Stimulated activated CD4-positive, alpha-beta T cell treated with anti-CD3 and anti-CD28 coated beads, TNF-alpha, amount 100 ng/mL, for 24 hours (primary cell): ENCODE data around the gene EPC1.
"Not testable (repeated sequence)": the region's sequence is repeated elsewhere in the genome, so short reads cannot be mapped to it uniquely, and the experiment has no call there.

Source experiments
- DNase-seq, 3 experiments: peaks; one replicate each; pipeline ENCODE4 v3.0.0-alpha.2; 2020; ENCODE audit warnings: low read depth in 3 of 3

The EPC1 gene

DNA sequence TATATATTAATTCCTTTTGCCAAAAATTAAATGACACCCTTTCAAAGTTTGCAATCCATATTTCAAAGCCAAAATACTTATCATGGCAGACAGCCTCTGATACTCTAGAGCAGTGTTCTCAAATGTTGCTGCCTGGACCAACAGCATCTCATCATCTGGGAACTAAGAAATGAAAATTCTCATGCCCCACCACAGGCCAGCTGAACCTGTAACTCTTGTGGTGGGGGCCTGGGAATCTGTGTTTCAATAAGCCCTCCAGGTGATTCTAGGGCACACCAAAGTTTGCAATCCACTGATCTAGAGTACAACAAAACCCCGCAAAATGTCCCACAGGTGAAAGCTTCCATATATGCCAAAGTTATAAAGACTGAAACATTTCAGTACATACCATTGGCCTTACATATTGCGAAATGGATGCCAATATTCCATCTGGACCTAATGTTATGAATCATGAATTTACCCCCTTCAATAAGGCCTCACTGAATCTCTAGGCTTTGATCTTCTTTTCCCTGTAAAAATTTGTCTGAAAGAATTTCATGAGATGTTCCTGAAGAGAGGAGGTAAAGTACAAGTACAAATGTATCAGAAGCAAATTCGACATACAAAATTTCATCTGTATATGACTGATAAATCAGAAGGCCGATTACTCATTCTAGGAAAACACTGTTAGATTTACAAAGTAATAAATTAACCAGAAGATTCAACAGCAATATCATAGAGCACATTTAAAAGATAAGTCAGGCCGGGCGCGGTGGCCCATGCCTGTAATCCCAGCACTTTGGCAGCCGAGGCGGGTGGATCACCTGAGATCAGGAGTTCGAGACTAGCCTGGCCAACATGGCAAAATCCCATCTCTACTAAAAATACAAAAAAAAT lies 25.3 kb upstream of the EPC1 start:
- no peak for DNase-seq

DNA sequence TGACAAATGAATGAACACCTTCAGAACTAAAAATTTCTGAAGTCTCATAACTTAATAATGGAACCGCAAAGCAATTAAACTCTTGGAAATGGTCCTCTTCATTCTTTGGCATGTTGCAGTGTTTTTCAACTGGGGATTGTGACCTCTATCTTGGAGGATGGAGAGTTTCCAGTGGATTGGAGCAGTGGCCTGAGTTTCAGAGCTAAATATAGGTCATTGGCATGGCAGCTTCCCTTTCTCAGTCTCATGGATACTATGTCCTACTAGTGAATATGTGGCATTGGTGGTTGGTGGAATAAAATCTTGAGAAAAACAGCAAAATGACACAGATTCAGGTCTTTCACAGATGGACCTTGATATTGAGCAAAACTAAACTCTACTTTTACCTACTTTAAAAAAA lies 24.1 kb upstream of the EPC1 start:
- DNase-seq: no peak

- DNase-seq: peak; percentile 53 to 67 (median 66)
Measured at GRCh38 chr10:32367793-32368453, 21.0 kb upstream of the EPC1 start.

GRCh38 chr10:32366588-32366987 lies 19.6 kb upstream of the EPC1 start:
- no peak for DNase-seq

GRCh38 chr10:32366111-32366510 lies 19.2 kb upstream of the EPC1 start:
- DNase-seq: no peak

GRCh38 chr10:32365404-32365803 lies 18.4 kb upstream of the EPC1 start:
- not testable (repeated sequence) for DNase-seq

DNA sequence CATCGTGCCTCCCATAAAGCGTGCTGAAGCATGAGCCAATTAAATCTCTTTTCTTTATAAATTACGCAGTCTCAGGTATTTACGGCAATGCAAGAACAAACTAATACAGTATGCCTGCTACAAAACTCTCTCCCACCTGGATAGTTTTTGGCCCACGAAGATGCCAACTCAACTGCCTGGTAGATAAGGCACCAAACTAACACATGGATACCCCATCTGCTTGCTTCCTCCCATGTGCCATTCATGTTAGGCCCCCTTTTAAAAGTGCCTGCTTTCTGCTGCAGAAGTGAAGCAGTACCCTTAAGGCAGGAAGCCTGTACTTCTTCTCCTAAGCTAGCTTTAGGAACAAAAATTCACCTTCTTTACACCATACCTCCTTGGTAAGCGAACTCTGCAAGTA lies 15.6 kb upstream of the EPC1 start:
- DNase-seq: no peak

GRCh38 chr10:32360884-32361283 lies 13.9 kb upstream of the EPC1 start:
- no peak for DNase-seq

GRCh38 chr10:32360241-32360640 lies 13.3 kb upstream of the EPC1 start:
- no peak for DNase-seq

DNA sequence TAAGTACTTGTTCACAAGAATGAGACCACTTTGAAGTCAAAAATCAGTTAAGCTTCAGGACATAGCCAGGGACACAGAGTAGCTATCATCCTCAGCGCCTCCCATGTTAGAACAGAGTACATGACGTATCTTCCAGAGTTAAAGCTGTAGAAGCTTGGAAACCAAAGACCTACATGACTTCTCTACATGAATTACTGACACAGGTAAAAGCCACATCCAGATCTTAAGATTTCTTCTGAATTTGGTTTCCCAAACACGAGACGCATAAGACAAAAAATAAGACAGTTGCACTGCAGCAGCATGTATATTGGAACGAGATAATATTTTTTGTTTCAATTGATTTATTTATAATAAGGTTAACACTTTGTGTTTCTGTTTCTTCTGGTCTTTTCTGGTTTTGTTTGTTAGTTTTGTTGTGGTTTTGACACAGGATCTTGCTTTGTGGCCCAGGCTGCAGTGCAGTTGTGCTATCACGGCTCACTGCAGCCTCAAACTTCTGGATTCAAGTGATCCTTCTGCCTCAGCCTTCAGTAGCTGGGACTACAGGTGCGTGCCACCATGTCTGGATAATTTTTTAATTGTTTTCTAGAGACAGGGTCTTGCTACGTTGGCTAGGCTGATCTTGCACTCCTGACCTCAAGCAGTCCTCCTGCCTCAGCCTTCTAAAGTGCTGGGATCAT lies 10.2 kb upstream of the EPC1 start:
- no peak for DNase-seq

DNA sequence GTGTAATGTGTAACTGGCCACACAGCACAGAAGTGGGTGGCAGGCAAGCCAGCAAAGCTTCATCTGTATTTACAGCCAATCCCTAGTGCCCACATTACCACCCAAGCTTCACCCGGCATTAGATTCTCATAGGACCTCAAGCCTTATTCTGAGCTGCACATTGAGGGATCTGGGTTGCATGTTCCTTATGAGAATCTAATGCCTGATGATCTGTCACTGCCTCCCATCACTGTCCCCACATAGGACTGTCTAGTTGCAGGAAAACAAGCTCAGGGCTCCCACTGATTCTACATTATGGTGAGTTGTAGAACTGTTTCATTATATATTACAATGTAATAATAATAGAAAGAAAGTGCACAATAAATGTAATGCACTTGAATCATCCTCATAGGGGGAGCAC lies 7.7 kb upstream of the EPC1 start:
- not testable (repeated sequence) for DNase-seq

DNA sequence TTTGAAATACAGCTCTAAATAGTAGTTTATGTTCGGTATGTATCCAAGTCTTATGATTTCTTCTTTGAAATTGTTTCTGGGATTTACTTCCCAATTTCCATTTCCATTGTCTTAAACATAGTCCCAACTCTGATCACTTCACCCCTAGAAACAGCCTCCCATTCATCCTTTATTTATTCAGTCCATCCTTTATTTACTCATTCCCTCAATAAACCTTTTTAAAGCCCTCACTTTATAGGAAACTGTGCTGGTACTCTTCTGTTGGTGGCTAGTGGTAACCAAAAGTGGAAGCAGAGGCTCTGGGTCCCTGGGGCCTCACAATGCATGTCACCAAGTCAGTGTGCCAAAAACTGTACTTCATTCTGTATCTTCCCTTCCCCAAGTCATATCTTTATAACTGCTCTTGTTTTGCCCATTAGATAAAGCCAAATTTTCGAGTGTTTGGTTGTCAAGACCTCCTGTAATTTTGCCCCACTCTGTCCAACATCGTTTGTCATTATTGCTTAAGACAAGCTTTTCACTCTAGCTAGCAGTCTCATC lies 3.9 kb upstream of the EPC1 start:
- DNase-seq: no peak

DNA sequence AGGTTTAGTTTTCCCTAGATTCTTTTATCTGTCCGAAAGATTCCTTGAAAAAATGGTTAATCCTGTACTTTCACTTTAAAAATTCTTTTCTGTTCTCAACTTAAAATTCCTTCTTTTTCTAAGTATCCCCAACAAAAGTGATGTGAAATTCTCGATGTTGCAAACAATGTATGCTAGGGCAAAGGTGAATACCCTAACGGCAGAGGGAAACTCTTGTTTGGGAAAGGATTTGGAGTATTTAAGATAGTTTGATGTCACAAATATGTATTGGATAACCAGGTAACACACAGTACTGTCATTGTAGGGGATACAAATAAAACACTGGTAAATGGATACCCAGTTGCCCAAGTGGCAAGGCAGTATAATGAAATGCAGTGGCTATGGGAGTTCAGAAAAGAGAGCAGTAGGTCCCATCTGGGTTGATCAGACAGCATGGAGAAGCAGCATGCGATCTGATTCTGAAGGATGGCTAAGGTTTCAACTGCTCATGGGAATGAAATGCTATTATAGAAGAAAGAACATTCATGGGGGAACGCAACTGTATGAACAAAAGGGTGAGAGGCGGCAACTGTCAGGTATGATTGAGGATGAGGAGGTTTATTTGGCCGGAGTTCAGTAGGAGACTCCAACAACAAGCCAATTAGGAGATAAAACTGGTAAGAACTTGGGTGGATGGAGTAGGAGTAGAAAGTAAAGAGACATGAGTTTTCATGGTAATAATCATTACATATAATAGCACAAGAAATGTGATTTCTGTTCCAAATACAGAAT lies 3.2 kb upstream of the EPC1 start:
- no peak for DNase-seq

GRCh38 chr10:32349199-32349585 lies 2.2 kb upstream of the EPC1 start:
- DNase-seq: no peak

- DNase-seq: no peak
Measured at GRCh38 chr10:32348297-32349198, 1.6 kb upstream of the EPC1 start.

DNA sequence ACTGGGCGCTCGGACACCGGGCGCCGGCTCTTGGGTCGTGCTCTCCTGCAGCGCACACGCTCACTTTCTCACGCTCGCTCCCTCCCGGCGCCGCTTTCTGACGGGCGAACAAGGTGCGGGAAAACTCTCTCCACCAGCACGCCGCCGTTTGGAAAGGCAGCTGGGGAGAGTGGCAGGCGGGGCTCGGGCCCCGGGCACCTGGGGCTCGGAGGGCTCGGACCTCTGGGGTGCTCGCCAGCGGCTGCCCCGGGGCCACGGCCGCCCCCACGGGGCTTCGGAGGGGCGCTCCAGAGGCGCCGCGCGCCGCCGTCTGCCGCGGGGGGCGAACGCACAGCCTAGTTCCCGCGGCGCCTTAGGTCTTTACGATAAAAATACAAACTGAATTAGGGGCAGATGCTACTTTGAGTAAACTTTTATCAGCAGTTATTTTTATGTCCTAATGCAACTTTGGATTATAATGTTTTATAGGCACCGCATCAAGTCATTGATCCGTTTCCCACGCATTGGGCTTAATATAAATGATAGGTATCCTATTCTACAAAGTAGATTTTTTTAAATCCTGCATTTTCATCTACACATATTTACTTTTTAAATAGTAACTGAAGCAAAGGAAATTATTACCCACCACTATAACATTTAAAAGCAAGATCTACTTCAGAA lies 535 bp upstream of the EPC1 start:
- no peak for DNase-seq

DNA sequence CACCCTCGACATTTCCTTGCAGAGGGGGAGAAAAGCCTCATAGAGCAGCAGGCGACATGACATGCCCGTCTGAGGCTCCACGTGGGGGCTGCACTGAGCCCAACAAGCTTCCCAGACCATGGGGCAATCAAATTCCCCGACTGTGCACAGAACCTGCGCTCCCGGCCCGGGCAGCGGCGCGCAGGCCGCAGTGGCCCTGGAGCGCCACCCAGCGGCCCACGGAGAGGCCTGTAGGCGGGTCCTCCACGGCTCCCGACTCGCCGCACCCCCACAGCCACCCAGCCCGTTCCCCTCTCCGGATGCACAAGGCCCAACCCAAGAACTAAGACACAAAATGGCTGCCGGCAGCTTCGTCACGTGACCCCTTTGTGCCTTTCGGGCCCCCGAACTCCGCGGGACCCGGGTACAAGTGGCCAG lies 816 bp downstream of the EPC1 start:
- DNase-seq: peak; percentile 90 to 95 (median 91)

- no peak for DNase-seq
Measured at GRCh38 chr10:32341596-32341995, 5.4 kb downstream of the EPC1 start.

GRCh38 chr10:32340596-32341180 lies 6.3 kb downstream of the EPC1 start:
- DNase-seq: no peak

- DNase-seq: no peak
Measured at GRCh38 chr10:32338262-32338661, 8.7 kb downstream of the EPC1 start.
